Neural crest cell (in vitro differentiated cells): ENCODE data around the gene TMEM131L. TPM values are rescaled to one million over a fixed set of nuclear protein-coding genes. Genes with fewer than 3 reads are reported as not detected.
A peak's percentile ranks its signal among the peaks of the same experiment; 100 is the strongest.

Experiments
- DNase-seq: peaks from one replicate; pipeline ENCODE4 v3.0.0; 2021; ENCODE audit warnings: low read depth, mixed read lengths, low spot score
- H3K27ac Mint-ChIP-seq: one replicate; pipeline ENCODE4 v1.8.0; 2021; ENCODE audit warnings: mild to moderate bottlenecking, mixed read lengths; ENCODE audit not compliant: unreplicated experiment
- H3K27me3 Mint-ChIP-seq: 2 replicates; pipeline ENCODE4 v1.8.0; 2021; ENCODE audit warnings: low read depth, mild to moderate bottlenecking, mixed read lengths
- H3K36me3 Mint-ChIP-seq: 2 replicates; pipeline ENCODE4 v1.8.0; 2021; ENCODE audit warnings: low read depth, mild to moderate bottlenecking, mixed read lengths
- H3K4me1 Mint-ChIP-seq: 2 replicates; pipeline ENCODE4 v1.8.0; 2021; ENCODE audit warnings: mixed read lengths
- H3K4me3 Mint-ChIP-seq: one replicate; pipeline ENCODE4 v1.8.0; 2021; ENCODE audit warnings: mild to moderate bottlenecking, mixed read lengths
- H3K9me3 Mint-ChIP-seq: 2 replicates; pipeline ENCODE4 v1.8.0; 2021; ENCODE audit warnings: mixed read lengths
- CTCF ChIP-seq: fragments of 200-600 bp; sonication (generic); conservative IDR thresholded peaks from 2 replicates; pipeline ENCODE4 v1.5.0; 2021; ENCODE audit warnings: antibody characterized with exemption, mild to moderate bottlenecking
- total RNA-seq: library from RNA; stranded (reverse); gene quantifications from 2 replicates; pipeline ENCODE4 v1.2.1, GENCODE V29; 2021

Gene TMEM131L
- total RNA-seq, 1 donor from 2014 or later: 36.1 TPM

GRCh38 chr4:153646261-153646660 lies 180.1 kb downstream of the TMEM131L start:
- no peak for TF ChIP-seq CTCF
- H3K9me3 Mint-ChIP-seq: no peaks in the 10 kb centered on the region
- no peak for DNase-seq
- H3K27ac Mint-ChIP-seq: no peak overlapping the region
- H3K4me1 Mint-ChIP-seq: peaks cover 10% of the 10 kb centered on the region
- no peaks in the 10 kb centered on the region for H3K27me3 Mint-ChIP-seq
- H3K4me3 Mint-ChIP-seq: no peak overlapping the region
- peaks cover 2% of the 10 kb centered on the region for H3K36me3 Mint-ChIP-seq

- no peak for TF ChIP-seq CTCF
- no peak for DNase-seq
- H3K36me3 Mint-ChIP-seq: peaks cover 2% of the 10 kb centered on the region
- H3K9me3 Mint-ChIP-seq: no peaks in the 10 kb centered on the region
- no peaks in the 10 kb centered on the region for H3K27me3 Mint-ChIP-seq
- no peak overlapping the region for H3K27ac Mint-ChIP-seq
- peaks cover 14% of the 10 kb centered on the region for H3K4me1 Mint-ChIP-seq
- H3K4me3 Mint-ChIP-seq: no peak overlapping the region
Observed at GRCh38 chr4:153646978-153647377, 180.8 kb downstream of the TMEM131L start.

- peaks cover 2% of the 10 kb centered on the region for H3K36me3 Mint-ChIP-seq
- H3K27me3 Mint-ChIP-seq: no peaks in the 10 kb centered on the region
- H3K27ac Mint-ChIP-seq: no peak overlapping the region
Observed at GRCh38 chr4:153647975-153648374, 181.8 kb downstream of the TMEM131L start.

GRCh38 chr4:153649572-153649991 lies 183.4 kb downstream of the TMEM131L start:
- H3K4me3 Mint-ChIP-seq: no peak overlapping the region
- peak; percentile 58 for TF ChIP-seq CTCF

More at GRCh38 chr4:153647975-153648374, 181.8 kb downstream of the TMEM131L start:
- peaks cover 14% of the 10 kb centered on the region for H3K4me1 Mint-ChIP-seq
- no peaks in the 10 kb centered on the region for H3K9me3 Mint-ChIP-seq
- DNase-seq: no peak
- TF ChIP-seq CTCF: no peak
- H3K4me3 Mint-ChIP-seq: no peak overlapping the region

GRCh38 chr4:153651116-153651515 lies 185.0 kb downstream of the TMEM131L start:
- peaks cover 9% of the 10 kb centered on the region for H3K4me1 Mint-ChIP-seq
- H3K27me3 Mint-ChIP-seq: no peaks in the 10 kb centered on the region
- no peak overlapping the region for H3K4me3 Mint-ChIP-seq
- H3K36me3 Mint-ChIP-seq: no peaks in the 10 kb centered on the region
- TF ChIP-seq CTCF: no peak
- no peaks in the 10 kb centered on the region for H3K9me3 Mint-ChIP-seq
- no peak for DNase-seq
- no peak overlapping the region for H3K27ac Mint-ChIP-seq

More at GRCh38 chr4:153649572-153649991, 183.4 kb downstream of the TMEM131L start:
- no peak for DNase-seq
- H3K27me3 Mint-ChIP-seq: no peaks in the 10 kb centered on the region
- peaks cover 2% of the 10 kb centered on the region for H3K36me3 Mint-ChIP-seq
- peaks cover 9% of the 10 kb centered on the region for H3K4me1 Mint-ChIP-seq
- H3K9me3 Mint-ChIP-seq: no peaks in the 10 kb centered on the region
- no peak overlapping the region for H3K27ac Mint-ChIP-seq
